Activated CD4-positive, alpha-beta T cell treated with anti-CD3 and anti-CD28 coated beads for 36 hours (primary cell): ENCODE results near the gene CPNE2. TPM values are rescaled to one million over a fixed set of nuclear protein-coding genes. Genes with fewer than 3 reads are reported as not detected.

Experiments
- ATAC-seq: fragments of 200-7000 bp; cut with Tn5 transposase; one replicate; pipeline ENCODE4 v1.10.0; 2021; ENCODE audit warnings: mild to moderate bottlenecking, moderate library complexity
- CTCF ChIA-PET: fragments of 350-600 bp; sonication (Branson Sonifier 250); formaldehyde crosslinking; loops from one replicate; lab custom pipeline; 2021; ENCODE audit warnings: antibody characterized with exemption; lab: Charles Lee
- POLR2A ChIA-PET: fragments of 350-600 bp; sonication (Branson Sonifier 250); formaldehyde crosslinking; loops from one replicate; lab custom pipeline; 2021; ENCODE audit warnings: antibody characterized with exemption, inconsistent platforms; lab: Charles Lee
- DNase-seq: peaks from one replicate; pipeline ENCODE4 v3.0.0-alpha.2; 2020
- H3K27ac Mint-ChIP-seq: one replicate; pipeline ENCODE4 v1.8.0; 2021; ENCODE audit warnings: mixed read lengths
- H3K27me3 Mint-ChIP-seq: one replicate; pipeline ENCODE4 v1.8.0; 2021; ENCODE audit warnings: mixed read lengths
- H3K36me3 Mint-ChIP-seq: one replicate; pipeline ENCODE4 v1.8.0; 2021; ENCODE audit warnings: low read depth, mixed read lengths
- H3K4me1 Mint-ChIP-seq: one replicate; pipeline ENCODE4 v1.8.0; 2021; ENCODE audit warnings: mixed read lengths
- H3K4me3 Mint-ChIP-seq: one replicate; pipeline ENCODE4 v1.8.0; 2021; ENCODE audit warnings: mild to moderate bottlenecking, moderate library complexity, mixed read lengths
- H3K9me3 Mint-ChIP-seq: one replicate; pipeline ENCODE4 v1.8.0; 2021; ENCODE audit warnings: low read depth, mixed read lengths
- intact Hi-C, 2 experiments: fragments of 100-400 bp; cut with DNase I in 1 of 2; cut with micrococcal nuclease in 1 of 2; formaldehyde crosslinking; loops; one replicate each; pipeline versions ENCODE4 v1.14.2 to v1.15.1; 2022 to 2024; cut with DNase I, micrococcal nuclease
- total RNA-seq, 2 experiments: library from RNA; stranded (reverse); gene quantifications; one replicate each; pipeline ENCODE4 v1.2.3, GENCODE V29; 2021

CPNE2 gene
- total RNA-seq, 2 experiments from 2014 or later: 4.9 to 7.3 TPM

DNA sequence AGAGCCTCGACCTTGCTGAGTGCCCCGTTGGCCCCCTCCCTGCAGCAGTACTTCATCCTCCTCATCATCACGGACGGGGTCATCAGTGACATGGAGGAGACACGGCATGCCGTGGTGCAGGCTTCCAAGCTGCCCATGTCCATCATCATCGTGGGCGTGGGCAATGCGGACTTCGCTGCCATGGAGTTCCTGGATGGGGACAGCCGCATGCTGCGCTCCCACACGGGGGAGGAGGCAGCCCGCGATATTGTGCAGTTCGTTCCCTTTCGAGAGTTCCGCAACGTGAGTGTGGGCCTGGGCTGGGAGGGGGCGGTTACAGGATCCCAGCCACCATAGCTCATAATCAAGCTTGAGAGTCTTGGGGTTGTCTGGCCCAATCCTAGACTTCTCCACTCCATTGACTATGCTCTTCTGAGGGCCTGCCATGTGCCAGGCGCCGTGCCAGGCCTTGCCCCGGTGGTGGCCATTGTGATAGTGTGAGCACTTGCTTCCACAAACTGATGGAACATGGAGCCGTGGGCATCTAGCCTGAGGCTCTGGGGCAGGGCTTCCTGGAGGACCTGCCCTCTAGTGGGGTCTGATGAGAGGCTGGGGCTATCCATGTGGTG, 53.8 kb downstream of the CPNE2 start:
- Mint-ChIP-seq H3K4me3 (no peak overlapping the region), H3K4me1 (peaks cover 31% of the 10 kb centered on the region), H3K27me3 (no peaks in the 10 kb centered on the region), H3K9me3 (no peaks in the 10 kb centered on the region), H3K27ac (no peak overlapping the region), H3K36me3 (no peaks in the 10 kb centered on the region)
- DNase-seq: no peak
- POLR2A ChIA-PET: no interaction called here
- no peak for ATAC-seq
- CTCF ChIA-PET: no interaction called here
- intact Hi-C loops: no loop called here

DNA sequence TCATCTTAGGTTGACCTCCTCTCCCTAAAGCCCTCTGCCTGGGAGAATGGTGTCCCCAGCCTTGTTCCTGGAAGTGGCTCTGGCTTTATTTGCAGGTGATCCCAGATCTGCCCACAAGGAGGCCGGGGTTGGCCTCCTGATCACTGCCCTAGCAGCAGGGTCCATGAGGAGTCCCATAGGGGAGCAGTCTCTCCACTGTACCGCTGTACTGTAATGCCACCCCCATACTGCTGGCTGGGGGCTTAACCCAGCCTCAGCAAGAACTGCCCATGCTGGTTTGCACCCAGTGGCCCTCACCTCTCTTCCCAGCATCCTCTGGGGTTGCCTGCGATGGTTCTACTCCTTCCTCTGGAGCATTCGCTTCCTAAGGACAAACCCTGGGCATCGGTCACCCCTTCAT, 54.4 kb downstream of the CPNE2 start:
- Mint-ChIP-seq H3K9me3 (no peaks in the 10 kb centered on the region), H3K4me1 (peaks cover 27% of the 10 kb centered on the region), H3K27ac (no peak overlapping the region), H3K27me3 (no peaks in the 10 kb centered on the region), H3K4me3 (no peak overlapping the region), H3K36me3 (no peaks in the 10 kb centered on the region)
- intact Hi-C loops: no loop called here
- POLR2A ChIA-PET: no interaction called here
- no peak for ATAC-seq
- no peak for DNase-seq
- CTCF ChIA-PET: no interaction called here

- Mint-ChIP-seq H3K27me3 (no peaks in the 10 kb centered on the region), H3K4me1 (peaks cover 26% of the 10 kb centered on the region), H3K9me3 (no peaks in the 10 kb centered on the region), H3K36me3 (peaks cover 9% of the 10 kb centered on the region), H3K27ac (no peak overlapping the region), H3K4me3 (no peak overlapping the region)
- ChIA-PET CTCF (no interaction called here), POLR2A (no interaction called here)
- ATAC-seq: no peak
- intact Hi-C loops: no loop called here
- DNase-seq: no peak
These were observed 55.2 kb downstream of the CPNE2 start for GRCh38 chr16:57147381-57148221.

DNA sequence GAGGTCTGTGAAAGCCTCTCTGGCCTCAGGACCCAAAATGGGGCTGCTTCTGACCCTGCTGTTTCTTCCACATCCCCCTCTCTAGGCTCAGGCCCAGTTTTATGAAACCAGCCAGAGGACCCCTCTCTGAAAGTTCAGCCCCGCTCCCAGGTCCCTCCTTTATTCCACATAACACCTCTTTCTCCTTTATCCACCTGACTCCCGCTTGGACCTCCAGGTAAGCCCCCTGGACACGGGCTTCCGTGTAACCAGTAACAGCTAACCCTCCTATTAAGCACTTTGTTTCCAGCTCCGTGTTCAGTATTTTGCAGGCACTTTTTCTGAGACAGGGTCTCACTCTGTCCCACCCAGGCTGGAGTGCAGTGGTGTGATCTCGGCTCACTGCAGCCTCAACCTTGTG, 56.1 kb downstream of the CPNE2 start:
- ChIA-PET POLR2A (no interaction called here), CTCF (interaction anchor here (1.8 kb wide), 1 partner anchor 64 kb away, joined by 7 read pairs; no protein-coding TSS in a partner anchor)
- H3K4me1 Mint-ChIP-seq: peaks cover 21% of the 10 kb centered on the region

GRCh38 chr16:57149391-57149790, 57.0 kb downstream of the CPNE2 start:
- ChIA-PET CTCF (interaction anchor here (0.6 to 1.8 kb wide), 2 partner anchors 57 to 65 kb away, joined by 4 to 7 read pairs; no protein-coding TSS in a partner anchor), POLR2A (interaction anchor here (0.5 to 1.0 kb wide), 4 partner anchors 14 to 56 kb away, joined by 3 to 8 read pairs (median 3); no protein-coding TSS in a partner anchor)
- intact Hi-C loops: no loop called here
- ATAC-seq (no peak), DNase-seq (no peak)
- no peak overlapping the region for H3K4me3 Mint-ChIP-seq
- no peaks in the 10 kb centered on the region for H3K9me3 Mint-ChIP-seq
- peaks cover 20% of the 10 kb centered on the region for H3K4me1 Mint-ChIP-seq
- no peak overlapping the region for H3K27ac Mint-ChIP-seq
- no peaks in the 10 kb centered on the region for H3K27me3 Mint-ChIP-seq
- H3K36me3 Mint-ChIP-seq: peaks cover 24% of the 10 kb centered on the region

More for the DNA sequence above, 56.1 kb downstream of the CPNE2 start:
- H3K4me3 Mint-ChIP-seq: no peak overlapping the region
- no peak overlapping the region for H3K27ac Mint-ChIP-seq
- ATAC-seq: no peak
- H3K9me3 Mint-ChIP-seq: no peaks in the 10 kb centered on the region
- H3K27me3 Mint-ChIP-seq: no peaks in the 10 kb centered on the region
- DNase-seq: no peak
- H3K36me3 Mint-ChIP-seq: peaks cover 16% of the 10 kb centered on the region
- intact Hi-C loops: no loop called here

- peaks cover 16% of the 10 kb centered on the region for H3K4me1 Mint-ChIP-seq
- H3K36me3 Mint-ChIP-seq: peaks cover 28% of the 10 kb centered on the region
- ChIA-PET POLR2A (interaction anchor here (0.6 kb wide), 2 partner anchors 15 to 33 kb away, joined by 3 to 4 read pairs; no protein-coding TSS in a partner anchor), CTCF (interaction anchor here (0.6 to 1.9 kb wide), 6 partner anchors 15 to 145 kb away, joined by 3 to 10 read pairs (median 4); no protein-coding TSS in a partner anchor)
- ATAC-seq (no peak), DNase-seq (no peak)
- no peak overlapping the region for H3K27ac Mint-ChIP-seq
- no peaks in the 10 kb centered on the region for H3K27me3 Mint-ChIP-seq
- no peaks in the 10 kb centered on the region for H3K9me3 Mint-ChIP-seq
- intact Hi-C loops: loop anchor here in 1 of 2 experiments (5.0 kb wide), 1 partner anchor 59 kb away; the partner anchor contains the start of gene CPNE2
- H3K4me3 Mint-ChIP-seq: no peak overlapping the region
These were observed 58.4 kb downstream of the CPNE2 start for GRCh38 chr16:57150682-57151330.

GRCh38 chr16:57151369-57151768, 59.0 kb downstream of the CPNE2 start:
- no peak for DNase-seq
- CTCF ChIA-PET: interaction anchor here (0.6 to 1.9 kb wide), 8 partner anchors 9 to 140 kb away, joined by 3 to 10 read pairs (median 4); no protein-coding TSS in a partner anchor
- Mint-ChIP-seq H3K27ac (no peak overlapping the region), H3K4me3 (no peak overlapping the region), H3K4me1 (peaks cover 18% of the 10 kb centered on the region), H3K27me3 (no peaks in the 10 kb centered on the region), H3K36me3 (peaks cover 31% of the 10 kb centered on the region), H3K9me3 (no peaks in the 10 kb centered on the region)
- ATAC-seq: no peak
- intact Hi-C loops: loop anchor here in 1 of 2 experiments (5.0 kb wide), 1 partner anchor 59 kb away; the partner anchor contains the start of gene CPNE2
- POLR2A ChIA-PET: interaction anchor here (0.6 to 1.0 kb wide), 2 partner anchors 10 to 33 kb away, joined by 3 to 4 read pairs; no protein-coding TSS in a partner anchor

GRCh38 chr16:57152096-57153093, 60.0 kb downstream of the CPNE2 start:
- intact Hi-C loops: loop anchor here in 1 of 2 experiments (5.0 kb wide), 1 partner anchor 60 kb away; the partner anchor contains the start of gene CPNE2
- H3K9me3 Mint-ChIP-seq: no peaks in the 10 kb centered on the region
- CTCF ChIA-PET: interaction anchor here (0.6 to 1.9 kb wide), 7 partner anchors 10 to 153 kb away, joined by 3 to 10 read pairs (median 3); no protein-coding TSS in a partner anchor
- H3K27me3 Mint-ChIP-seq: no peaks in the 10 kb centered on the region
- H3K36me3 Mint-ChIP-seq: peaks cover 37% of the 10 kb centered on the region
- ATAC-seq (peak; percentile 66), DNase-seq (no peak)
- H3K4me3 Mint-ChIP-seq: no peak overlapping the region
- peaks cover 24% of the 10 kb centered on the region for H3K4me1 Mint-ChIP-seq
- POLR2A ChIA-PET: interaction anchor here (1.0 kb wide), 1 partner anchor 11 kb away, joined by 3 read pairs; no protein-coding TSS in a partner anchor
- H3K27ac Mint-ChIP-seq: peak overlapping the region; percentile 73

GRCh38 chr16:57153841-57154240, 61.5 kb downstream of the CPNE2 start:
- DNase-seq: no peak
- POLR2A ChIA-PET: no interaction called here
- Mint-ChIP-seq H3K27me3 (no peaks in the 10 kb centered on the region), H3K4me3 (no peak overlapping the region), H3K9me3 (no peaks in the 10 kb centered on the region), H3K36me3 (peaks cover 43% of the 10 kb centered on the region), H3K4me1 (peaks cover 21% of the 10 kb centered on the region), H3K27ac (no peak overlapping the region)
- no peak for ATAC-seq
- intact Hi-C loops: loop anchor here in 1 of 2 experiments (5.0 kb wide), 1 partner anchor 62 kb away; the partner anchor contains the start of gene CPNE2
- CTCF ChIA-PET: no interaction called here
